Subcutaneous adipose tissue (tissue), 4 donors: ENCODE results near the gene MID1. TPM values are rescaled to one million over a fixed set of nuclear protein-coding genes. Genes with fewer than 3 reads are reported as not detected.

Experiments
- total RNA-seq, 4 donors: library from RNA; depleted of rRNA; stranded (reverse); fragments of >200 nt; gene quantifications; one replicate each; pipeline ENCODE4 v1.1.0, GENCODE V29; 2016
- TF ChIP-seq, protein P1 (sequence below): fragments of 450-650 bp; IDR thresholded peaks from one replicate; pipeline ENCODE4 v1.5.1; 2016; ENCODE audit warnings: low read depth, mild to moderate bottlenecking, control low read depth, antibody characterized with exemption, moderate library complexity

MID1 gene
- total RNA-seq, 4 donors from 2014 or later: 5.9 to 11.1 (median 8.6) TPM

DNA sequence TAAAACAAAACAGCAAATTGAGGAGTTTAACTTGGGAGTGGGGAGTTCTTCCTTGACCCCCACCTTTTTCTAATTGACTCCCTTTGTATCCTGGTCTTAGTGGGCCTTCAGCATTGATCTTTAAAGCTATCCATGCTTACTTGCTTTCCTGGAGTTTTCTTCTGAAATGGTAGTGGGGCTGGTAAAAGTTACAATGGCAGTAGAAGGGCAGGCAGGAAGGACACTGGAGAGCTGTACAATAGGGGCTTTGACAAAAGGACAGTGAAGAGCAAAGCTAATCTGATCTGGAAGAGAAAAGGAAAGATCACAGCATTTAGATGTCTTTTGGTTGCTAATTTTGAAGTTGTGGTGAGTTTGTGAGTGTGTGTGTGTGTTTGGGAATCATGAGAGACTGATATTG, 111.5 kb downstream of the MID1 start:
- TF ChIP-seq, protein P1, sequence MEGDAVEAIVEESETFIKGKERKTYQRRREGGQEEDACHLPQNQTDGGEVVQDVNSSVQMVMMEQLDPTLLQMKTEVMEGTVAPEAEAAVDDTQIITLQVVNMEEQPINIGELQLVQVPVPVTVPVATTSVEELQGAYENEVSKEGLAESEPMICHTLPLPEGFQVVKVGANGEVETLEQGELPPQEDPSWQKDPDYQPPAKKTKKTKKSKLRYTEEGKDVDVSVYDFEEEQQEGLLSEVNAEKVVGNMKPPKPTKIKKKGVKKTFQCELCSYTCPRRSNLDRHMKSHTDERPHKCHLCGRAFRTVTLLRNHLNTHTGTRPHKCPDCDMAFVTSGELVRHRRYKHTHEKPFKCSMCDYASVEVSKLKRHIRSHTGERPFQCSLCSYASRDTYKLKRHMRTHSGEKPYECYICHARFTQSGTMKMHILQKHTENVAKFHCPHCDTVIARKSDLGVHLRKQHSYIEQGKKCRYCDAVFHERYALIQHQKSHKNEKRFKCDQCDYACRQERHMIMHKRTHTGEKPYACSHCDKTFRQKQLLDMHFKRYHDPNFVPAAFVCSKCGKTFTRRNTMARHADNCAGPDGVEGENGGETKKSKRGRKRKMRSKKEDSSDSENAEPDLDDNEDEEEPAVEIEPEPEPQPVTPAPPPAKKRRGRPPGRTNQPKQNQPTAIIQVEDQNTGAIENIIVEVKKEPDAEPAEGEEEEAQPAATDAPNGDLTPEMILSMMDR: no peak

- TF ChIP-seq, protein P1: no peak
Observed at GRCh38 chrX:10507876-10508275, 112.5 kb downstream of the MID1 start.

- TF ChIP-seq, protein P1: no peak
Observed at GRCh38 chrX:10507181-10507580, 113.2 kb downstream of the MID1 start.

- TF ChIP-seq, protein P1: no peak
Observed at GRCh38 chrX:10506781-10507180, 113.6 kb downstream of the MID1 start.

GRCh38 chrX:10505726-10506125, 114.7 kb downstream of the MID1 start:
- TF ChIP-seq, protein P1: no peak

DNA sequence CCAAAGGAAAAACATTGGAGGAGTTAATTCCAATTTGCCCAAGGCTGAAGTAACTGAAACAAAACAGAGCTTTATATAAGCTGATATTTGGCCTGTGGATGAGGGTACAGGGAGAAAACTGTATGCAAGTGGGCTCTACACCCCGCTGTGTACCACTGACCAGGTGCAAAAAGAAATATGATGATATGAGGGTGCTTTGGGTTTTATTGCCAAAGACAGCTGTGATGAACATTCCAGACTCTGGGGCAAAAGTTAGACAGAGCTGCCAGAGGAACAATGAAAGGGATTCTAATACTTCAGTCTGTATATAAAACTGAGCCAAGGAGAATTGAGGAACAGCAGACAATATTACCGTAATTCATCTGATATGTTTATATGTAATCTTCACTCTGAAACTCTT, 117.4 kb downstream of the MID1 start:
- TF ChIP-seq, protein P1: no peak

DNA sequence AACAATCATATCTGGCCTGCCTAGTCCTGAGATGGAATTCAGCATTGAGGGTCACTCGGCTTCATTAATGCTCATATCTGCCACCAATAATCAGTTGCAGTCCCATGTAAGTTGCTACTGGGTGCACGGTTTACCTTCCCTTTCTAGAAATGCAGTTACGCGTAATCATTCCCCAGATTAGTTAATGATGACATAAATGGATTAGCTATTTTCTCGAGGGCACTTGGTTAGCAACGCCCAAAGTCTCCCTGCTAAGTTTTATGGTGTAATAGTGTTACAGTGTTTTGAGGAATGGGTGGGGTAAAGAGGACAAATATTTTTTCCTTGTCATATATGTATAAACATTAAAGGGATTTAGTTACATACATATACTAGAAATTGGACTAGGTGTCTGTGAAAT, 118.8 kb downstream of the MID1 start:
- TF ChIP-seq, protein P1: no peak
